IPS-15b (cell line): Measurements from ENCODE around the gene VPS13D.
"Not testable (repeated sequence)": the region's sequence is repeated elsewhere in the genome, so short reads cannot be mapped to it uniquely, and the experiment has no call there.

Experiments used
- H3K27me3 ChIP-seq: one replicate; pipeline ENCODE4 v1.6.1; 2013; ENCODE audit warnings: low read length; ENCODE audit not compliant: control insufficient read depth, insufficient read depth
- H3K36me3 ChIP-seq: one replicate; pipeline ENCODE4 v1.6.1; 2013; ENCODE audit warnings: low read length; ENCODE audit not compliant: control insufficient read depth, insufficient read depth
- H3K4me1 ChIP-seq: one replicate; pipeline ENCODE4 v1.6.1; 2013; ENCODE audit warnings: mild to moderate bottlenecking, low read length; ENCODE audit not compliant: control insufficient read depth, insufficient read depth
- H3K4me3 ChIP-seq: one replicate; pipeline ENCODE4 v1.5.1; 2013; ENCODE audit warnings: low read depth, low read length
- H3K9ac ChIP-seq: one replicate; pipeline ENCODE4 v1.6.1; 2013; ENCODE audit warnings: low read depth, mild to moderate bottlenecking, low read length
- H3K9me3 ChIP-seq: one replicate; pipeline ENCODE4 v1.6.1; 2013; ENCODE audit warnings: mild to moderate bottlenecking, low read length; ENCODE audit not compliant: control insufficient read depth, insufficient read depth

Gene VPS13D

GRCh38 chr1:12387641-12388040 is 157.8 kb downstream of the VPS13D start:
- Histone ChIP-seq H3K4me1 (no peaks in the 10 kb centered on the region), H3K4me3 (no peak overlapping the region), H3K27me3 (no peaks in the 10 kb centered on the region), H3K9me3 (no peaks in the 10 kb centered on the region), H3K36me3 (peaks cover 3% of the 10 kb centered on the region), H3K9ac (no peak overlapping the region)

GRCh38 chr1:12390296-12390695 is 160.5 kb downstream of the VPS13D start:
- not testable (repeated sequence) for H3K4me3 ChIP-seq, H3K9ac ChIP-seq, H3K9me3 ChIP-seq, H3K27me3 ChIP-seq, H3K36me3 ChIP-seq, H3K4me1 ChIP-seq

- Histone ChIP-seq H3K9me3 (no peaks in the 10 kb centered on the region), H3K4me3 (no peak overlapping the region), H3K36me3 (peaks cover 4% of the 10 kb centered on the region), H3K27me3 (no peaks in the 10 kb centered on the region), H3K4me1 (no peaks in the 10 kb centered on the region), H3K9ac (no peak overlapping the region)
Observed at GRCh38 chr1:12397462-12398450, 167.9 kb downstream of the VPS13D start.

- Histone ChIP-seq H3K4me1 (no peaks in the 10 kb centered on the region), H3K27me3 (no peaks in the 10 kb centered on the region), H3K36me3 (peaks cover 4% of the 10 kb centered on the region), H3K4me3 (no peak overlapping the region), H3K9ac (no peak overlapping the region), H3K9me3 (no peaks in the 10 kb centered on the region)
Observed at GRCh38 chr1:12398479-12398878, 168.6 kb downstream of the VPS13D start.

DNA sequence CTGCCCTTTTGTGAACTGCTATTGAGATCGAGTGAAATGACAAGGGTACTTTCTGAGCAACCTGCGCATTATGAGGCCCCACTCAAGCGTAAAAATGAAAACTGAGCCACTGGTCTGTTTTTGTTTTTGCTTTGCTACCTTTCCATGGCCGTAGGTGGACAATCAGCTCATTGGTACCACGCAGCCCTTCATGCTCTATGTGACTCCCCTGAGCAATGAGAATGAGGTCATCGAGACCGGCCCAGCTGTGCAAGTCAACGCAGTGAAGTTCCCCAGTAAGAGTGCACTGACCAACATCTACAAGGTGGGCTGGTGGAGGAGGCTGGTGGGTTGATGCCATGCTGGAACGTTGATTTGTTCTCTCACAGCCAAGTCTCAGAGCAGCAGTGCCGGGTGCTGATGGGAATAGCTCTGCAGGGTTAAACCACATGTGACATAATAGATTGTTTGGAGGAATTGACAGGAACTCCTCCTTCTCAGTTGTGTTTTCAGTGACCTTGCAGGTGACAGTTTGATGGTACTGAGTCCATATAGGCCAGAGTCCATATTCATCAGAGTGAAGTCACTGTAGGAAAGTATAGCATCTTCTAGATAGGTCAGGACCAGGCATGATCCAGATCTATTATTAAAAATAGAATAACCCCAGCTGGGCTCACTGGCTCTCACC is 170.3 kb downstream of the VPS13D start:
- no peak overlapping the region for H3K9ac ChIP-seq
- no peaks in the 10 kb centered on the region for H3K9me3 ChIP-seq
- H3K36me3 ChIP-seq = peaks cover 8% of the 10 kb centered on the region
- no peaks in the 10 kb centered on the region for H3K27me3 ChIP-seq
- no peaks in the 10 kb centered on the region for H3K4me1 ChIP-seq
- no peak overlapping the region for H3K4me3 ChIP-seq

DNA sequence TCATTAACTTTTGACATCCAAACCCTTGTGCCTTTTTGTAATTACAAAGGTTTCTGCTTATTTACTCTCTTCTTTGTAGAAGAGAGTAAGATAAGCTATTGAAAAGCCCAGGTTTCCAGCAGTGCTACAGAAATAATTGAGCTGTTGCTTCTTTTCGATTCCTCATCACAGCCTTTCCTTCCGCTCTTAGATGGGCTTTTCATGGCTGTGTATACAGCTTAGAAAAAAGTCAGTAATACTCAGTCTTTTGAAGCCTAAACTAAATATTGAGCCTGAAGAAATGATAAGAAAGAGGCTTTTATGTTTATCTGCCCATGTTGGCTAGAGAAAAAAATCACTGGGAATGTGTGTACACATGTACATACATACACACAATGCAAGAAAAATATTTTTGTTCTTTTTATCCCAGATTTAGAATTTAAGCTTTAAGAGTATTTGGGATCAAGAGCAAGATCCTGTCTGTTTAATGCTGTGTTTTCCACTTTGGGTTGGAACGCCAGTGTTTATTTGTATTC is 172.4 kb downstream of the VPS13D start:
- peaks cover 8% of the 10 kb centered on the region for H3K36me3 ChIP-seq
- H3K4me1 ChIP-seq = no peaks in the 10 kb centered on the region
- no peaks in the 10 kb centered on the region for H3K9me3 ChIP-seq

DNA sequence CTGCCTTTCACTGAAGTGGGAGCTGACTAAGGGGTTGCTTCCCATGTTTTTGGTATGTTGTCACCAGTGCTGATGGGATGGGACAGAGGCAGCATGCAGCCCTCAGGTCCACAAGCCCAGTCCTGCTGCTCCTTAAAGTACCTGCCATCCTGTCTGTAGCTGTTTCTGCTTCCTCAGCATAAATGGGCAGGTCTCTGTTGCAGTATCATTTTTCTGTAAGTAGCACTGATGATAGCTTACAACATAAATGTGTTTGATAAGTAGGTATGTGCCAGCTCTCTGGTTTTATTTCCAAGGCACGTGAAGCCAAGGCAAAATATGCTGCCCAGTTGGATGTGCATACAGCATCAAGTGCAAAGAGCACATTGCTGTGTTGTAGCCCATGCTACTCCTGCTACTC is 173.0 kb downstream of the VPS13D start:
- H3K27me3 ChIP-seq = no peaks in the 10 kb centered on the region
- H3K36me3 ChIP-seq = peaks cover 8% of the 10 kb centered on the region

More for the DNA sequence above, 172.4 kb downstream of the VPS13D start:
- Histone ChIP-seq H3K4me3 (no peak overlapping the region), H3K27me3 (no peaks in the 10 kb centered on the region), H3K9ac (no peak overlapping the region)

DNA sequence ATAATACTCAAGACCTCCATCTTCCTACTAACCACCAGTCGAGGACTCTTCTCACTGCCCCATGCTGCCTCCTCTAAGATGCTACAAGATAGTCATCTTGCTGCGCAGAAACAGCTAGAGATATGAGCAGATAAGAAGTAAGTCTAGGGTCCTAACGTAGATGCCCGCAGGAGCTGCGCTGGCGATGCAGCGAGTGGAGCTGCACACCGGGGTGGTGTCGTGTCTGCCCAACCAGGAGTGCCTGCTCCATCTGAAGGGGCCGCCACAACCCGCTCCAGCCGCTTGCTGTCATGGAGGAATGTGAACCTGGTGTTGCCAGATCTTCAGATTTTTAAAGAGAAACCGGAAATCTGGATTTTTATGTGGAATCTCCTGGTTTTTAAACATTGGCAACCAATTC is 175.1 kb downstream of the VPS13D start:
- H3K27me3 ChIP-seq = no peaks in the 10 kb centered on the region
- no peak overlapping the region for H3K4me3 ChIP-seq
- H3K9ac ChIP-seq = no peak overlapping the region
- H3K9me3 ChIP-seq = no peaks in the 10 kb centered on the region
- H3K4me1 ChIP-seq = no peaks in the 10 kb centered on the region
- peaks cover 8% of the 10 kb centered on the region for H3K36me3 ChIP-seq

More for the DNA sequence above, 173.0 kb downstream of the VPS13D start:
- no peak overlapping the region for H3K4me3 ChIP-seq
- H3K4me1 ChIP-seq = no peaks in the 10 kb centered on the region
- H3K9ac ChIP-seq = no peak overlapping the region
- H3K9me3 ChIP-seq = no peaks in the 10 kb centered on the region

DNA sequence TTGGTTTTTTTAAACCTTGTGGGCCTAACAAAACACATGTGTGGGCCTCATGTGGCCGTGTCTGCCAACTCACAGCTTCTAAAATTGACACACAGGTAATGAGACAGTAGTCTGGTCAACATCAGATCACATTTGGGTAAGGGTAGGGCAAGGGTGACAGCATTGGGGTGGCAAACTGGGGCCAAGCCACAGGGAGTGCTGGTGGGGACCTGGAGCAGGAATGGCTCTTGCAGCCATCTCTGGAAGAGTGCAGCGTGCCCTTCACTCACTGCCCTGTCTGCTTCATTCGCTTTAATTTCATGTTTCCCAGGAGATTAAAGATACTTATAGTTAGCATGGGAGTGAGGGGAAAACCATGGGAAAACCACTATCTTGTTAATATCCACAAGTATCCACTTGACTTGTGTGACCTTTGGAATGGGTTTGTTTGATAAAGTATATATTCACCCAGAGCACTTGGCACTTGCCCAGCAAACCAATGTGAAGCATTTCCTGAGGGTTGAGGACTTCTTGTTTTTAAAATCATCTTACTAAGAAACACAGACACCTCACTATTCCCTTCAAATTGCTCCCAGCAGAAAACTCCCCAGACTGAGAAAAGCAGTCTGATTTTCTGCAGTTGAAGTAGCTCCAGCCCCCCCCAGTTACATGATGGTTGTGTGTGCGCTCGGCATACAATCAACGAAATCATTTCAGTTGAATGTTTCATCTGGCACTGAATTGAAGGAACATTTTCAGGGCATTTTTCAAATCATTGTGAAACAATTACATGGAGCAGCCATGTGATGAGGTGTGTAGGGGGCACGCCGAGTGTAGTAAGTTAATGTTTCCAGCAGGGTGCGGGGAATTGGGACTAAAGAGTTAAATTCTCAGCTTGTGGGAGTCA is 175.7 kb downstream of the VPS13D start:
- Histone ChIP-seq H3K9me3 (no peaks in the 10 kb centered on the region), H3K4me1 (no peaks in the 10 kb centered on the region), H3K4me3 (no peak overlapping the region), H3K36me3 (peaks cover 8% of the 10 kb centered on the region), H3K9ac (no peak overlapping the region), H3K27me3 (no peaks in the 10 kb centered on the region)

DNA sequence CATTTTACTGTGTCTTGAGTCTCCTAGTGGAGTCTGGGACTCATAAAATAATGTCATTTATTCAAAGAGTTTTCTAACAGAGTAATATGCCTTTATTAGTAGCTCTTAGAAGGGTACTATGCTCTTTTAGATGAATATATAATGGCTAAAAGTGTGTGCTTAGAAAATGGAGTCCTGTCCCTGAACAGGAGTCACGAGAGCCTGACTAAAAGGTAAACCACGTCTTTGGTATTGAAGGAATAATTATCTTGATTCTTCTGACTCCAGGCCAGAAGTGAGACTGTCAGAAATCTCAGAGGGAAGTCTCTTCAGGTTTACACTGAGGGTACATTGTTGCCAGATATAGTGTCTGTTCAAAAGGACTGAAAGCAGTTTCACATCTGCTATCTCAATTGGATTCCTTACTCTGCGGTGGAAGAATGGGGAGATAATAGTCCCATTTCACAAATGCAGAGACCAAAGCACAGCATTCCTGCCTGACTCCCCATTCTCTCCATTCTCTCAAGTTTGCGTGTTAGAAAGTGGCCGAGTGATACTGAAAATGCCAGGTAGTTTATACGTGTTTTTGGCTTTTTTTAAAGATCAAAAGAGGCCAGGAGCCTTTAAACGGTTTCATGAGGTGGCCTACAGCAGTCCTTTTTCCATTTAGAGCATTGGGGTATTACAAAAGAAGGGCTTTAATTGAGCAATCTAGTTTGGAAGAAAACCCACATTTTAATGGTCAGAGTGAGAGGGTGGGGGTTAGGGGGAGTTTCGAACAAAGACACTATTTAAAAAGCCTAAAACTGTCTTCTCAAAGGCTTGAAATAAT is 176.6 kb downstream of the VPS13D start:
- peaks cover 5% of the 10 kb centered on the region for H3K36me3 ChIP-seq
- no peak overlapping the region for H3K4me3 ChIP-seq
- H3K27me3 ChIP-seq = no peaks in the 10 kb centered on the region
- no peaks in the 10 kb centered on the region for H3K4me1 ChIP-seq
- no peaks in the 10 kb centered on the region for H3K9me3 ChIP-seq
- no peak overlapping the region for H3K9ac ChIP-seq
